Adrenal gland (tissue), 5 donors: ENCODE measurements around the gene TAF3.

Experiments
- CTCF ChIP-seq, 6 experiments: fragments of 450-650 bp in 4 of 6; fragments of 200-600 bp in 2 of 6; sonication (generic) in 1 of 6; IDR thresholded peaks; 1 replicate in 5 of 6; 2 replicates in 1 of 6; pipeline versions ENCODE4 v1.5.1 to v1.8.0; 2016 to 2021; ENCODE audit warnings: antibody characterized with exemption in 6 of 6, mild to moderate bottlenecking in 2 of 6, moderate library complexity in 1 of 6
- POLR2A ChIP-seq, 2 donors: fragments of 450-650 bp; IDR thresholded peaks; one replicate each; pipeline ENCODE4 v1.6.1; 2017; ENCODE audit warnings: antibody characterized with exemption in 2 of 2, mild to moderate bottlenecking in 2 of 2, moderate library complexity in 1 of 2
- donor health status: DM: no; HTN: no; CAD: no.

DNA sequence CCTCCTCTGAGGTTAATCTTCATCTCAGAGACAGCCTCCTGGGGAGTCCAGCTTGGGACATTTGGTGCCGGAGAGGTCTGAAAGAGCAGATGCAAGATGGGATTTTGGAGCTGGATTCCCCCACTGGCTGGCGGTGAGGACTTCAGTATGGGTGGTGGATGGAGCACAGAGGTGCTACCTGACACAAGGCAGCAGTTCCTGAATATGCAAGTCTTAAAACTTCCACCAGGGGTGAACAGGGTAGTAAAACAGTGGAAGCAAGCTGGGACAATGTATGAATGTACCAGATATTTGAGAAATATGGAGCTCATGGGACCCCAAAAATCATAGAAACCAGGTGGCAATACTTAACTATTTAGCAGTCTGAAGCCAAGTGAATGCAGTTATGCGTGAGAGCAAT, 4.8 kb upstream of the TAF3 start:
- TF ChIP-seq CTCF (IDR thresholded peaks at IDR 0.05) (no peak), POLR2A (IDR thresholded peaks at IDR 0.05) (no peak)
